HEK293 (cell line): ENCODE data around the gene GSAP.

ENCODE experiments used
- CTCF ChIA-PET: fragments of 350-600 bp; formaldehyde crosslinking; extraction: SDS; loops from one replicate; lab custom pipeline; 2021; ENCODE audit warnings: antibody characterized with exemption; lab: Yijun Ruan, JAX
- POLR2A ChIA-PET: fragments of 300-600 bp; formaldehyde crosslinking; extraction: SDS; loops from one replicate; lab custom pipeline; 2020; ENCODE audit warnings: antibody characterized with exemption, inconsistent platforms; lab: Yijun Ruan, JAX
- H3K27ac ChIP-seq: fragments of 200-500 bp; sonication (Bioruptor generic); 2 replicates; pipeline ENCODE4 v1.5.1; 2014; ENCODE audit warnings: low read depth, low read length, control low read depth, inconsistent platforms; ENCODE audit errors: extremely low read depth
- H3K36me3 ChIP-seq, 2 experiments: fragments of 200-500 bp in 1 of 2; sonication (Bioruptor generic) in 1 of 2; 1 replicate in 1 of 2; 2 replicates in 1 of 2; pipeline ENCODE4 v1.5.1; 2014 to 2017; ENCODE audit warnings: inconsistent platforms in 2 of 2, low read length in 2 of 2; ENCODE audit not compliant: control insufficient read depth in 2 of 2, insufficient read depth in 1 of 2
- H3K4me1 ChIP-seq: fragments of 200-500 bp; sonication (Bioruptor generic); 2 replicates; pipeline ENCODE4 v1.5.1; 2014; ENCODE audit warnings: mild to moderate bottlenecking, low read length, inconsistent platforms; ENCODE audit not compliant: control insufficient read depth, insufficient read depth
- H3K4me3 ChIP-seq: 2 replicates; pipeline ENCODE4 v1.5.1; 2011; ENCODE audit warnings: low read depth, mild to moderate bottlenecking, control low read depth, low read length, moderate library complexity
- H3K9me3 ChIP-seq: fragments of 200-500 bp; sonication (Bioruptor generic); 2 replicates; pipeline ENCODE4 v1.5.1; 2014; ENCODE audit warnings: low read depth, low read length, inconsistent platforms; ENCODE audit not compliant: control insufficient read depth, insufficient read depth
- ELK4 ChIP-seq: IDR thresholded peaks from 2 replicates; pipeline ENCODE4 v1.6.1; 2011; ENCODE audit warnings: mild to moderate bottlenecking, low read depth, low read length, borderline replicate concordance
- HOXC10 ChIP-seq: sonication (generic); formaldehyde crosslinking; IDR thresholded peaks from 2 replicates; pipeline ENCODE4 v1.8.1; 2023; ENCODE audit warnings: mild to moderate bottlenecking, missing genetic modification reagents
- OSR2 ChIP-seq: fragments of 450-650 bp; formaldehyde crosslinking; IDR thresholded peaks from 2 replicates; pipeline ENCODE4 v1.5.1; 2016; ENCODE audit warnings: missing biosample characterization, missing genetic modification characterization
- SP3 ChIP-seq: fragments of 450-650 bp; formaldehyde crosslinking; IDR thresholded peaks from 2 replicates; pipeline ENCODE4 v1.5.1; 2016; ENCODE audit warnings: missing biosample characterization, missing genetic modification characterization
- ZBTB11 ChIP-seq: fragments of 450-650 bp; formaldehyde crosslinking; conservative IDR thresholded peaks from 2 replicates; pipeline ENCODE4 v1.5.1; 2016; ENCODE audit warnings: low read depth, missing biosample characterization, missing genetic modification characterization
- ZBTB17 ChIP-seq: fragments of 450-650 bp; formaldehyde crosslinking; IDR thresholded peaks from 2 replicates; pipeline ENCODE4 v1.5.1; 2016; ENCODE audit warnings: missing biosample characterization, missing genetic modification characterization
- ZBTB48 ChIP-seq: fragments of 450-650 bp; formaldehyde crosslinking; IDR thresholded peaks from 2 replicates; pipeline ENCODE4 v1.5.1; 2016; ENCODE audit warnings: missing biosample characterization, missing genetic modification characterization
- ZNF114 ChIP-seq: fragments of 450-650 bp; formaldehyde crosslinking; IDR thresholded peaks from 2 replicates; pipeline ENCODE4 v1.5.0; 2017; ENCODE audit warnings: missing biosample characterization, missing genetic modification characterization
- ZNF169 ChIP-seq: fragments of 450-650 bp; formaldehyde crosslinking; IDR thresholded peaks from 2 replicates; pipeline ENCODE4 v1.5.1; 2016; ENCODE audit warnings: missing biosample characterization, missing genetic modification characterization
- ZNF175 ChIP-seq: fragments of 450-650 bp; formaldehyde crosslinking; IDR thresholded peaks from 2 replicates; pipeline ENCODE4 v1.5.1; 2016; ENCODE audit warnings: missing biosample characterization, missing genetic modification characterization
- ZNF335 ChIP-seq: fragments of 450-650 bp; formaldehyde crosslinking; conservative IDR thresholded peaks from 2 replicates; pipeline ENCODE4 v1.5.1; 2016; ENCODE audit warnings: missing biosample characterization, missing genetic modification characterization
- ZNF426 ChIP-seq: fragments of 450-650 bp; formaldehyde crosslinking; IDR thresholded peaks from 2 replicates; pipeline ENCODE4 v1.5.1; 2017; ENCODE audit warnings: missing biosample characterization, missing genetic modification characterization, mild to moderate bottlenecking, inconsistent platforms, moderate library complexity
- ZNF521 ChIP-seq: fragments of 450-650 bp; formaldehyde crosslinking; IDR thresholded peaks from 2 replicates; pipeline ENCODE4 v1.5.1; 2017; ENCODE audit warnings: missing biosample characterization, mild to moderate bottlenecking, missing genetic modification characterization
- ZNF658 ChIP-seq: fragments of 450-650 bp; formaldehyde crosslinking; IDR thresholded peaks from 2 replicates; pipeline ENCODE4; 2016; ENCODE audit warnings: missing biosample characterization, missing genetic modification characterization
- ZNF701 ChIP-seq: fragments of 450-650 bp; formaldehyde crosslinking; IDR thresholded peaks from 2 replicates; pipeline ENCODE4 v1.5.1; 2016; ENCODE audit warnings: missing biosample characterization, missing genetic modification characterization
- ZNF791 ChIP-seq: fragments of 450-650 bp; formaldehyde crosslinking; IDR thresholded peaks from 2 replicates; pipeline ENCODE4 v1.5.1; 2016; ENCODE audit warnings: missing biosample characterization, missing genetic modification characterization
- ZNF843 ChIP-seq: fragments of 450-650 bp; formaldehyde crosslinking; IDR thresholded peaks from 2 replicates; pipeline ENCODE4 v1.5.1; 2016; ENCODE audit warnings: missing biosample characterization, missing genetic modification characterization
- ZSCAN5A ChIP-seq: fragments of 450-650 bp; formaldehyde crosslinking; IDR thresholded peaks from 2 replicates; pipeline ENCODE4 v1.5.1; 2016; ENCODE audit warnings: missing biosample characterization, missing genetic modification characterization

The GSAP gene

GRCh38 chr7:77388055-77388641 is 28.0 kb downstream of the GSAP start:
- Histone ChIP-seq H3K9me3 (no peaks in the 10 kb centered on the region), H3K27ac (no peak overlapping the region), H3K4me3 (no peak overlapping the region), H3K4me1 (peaks cover 5% of the 10 kb centered on the region; the same call in 1 of the 2 replicates)
- CTCF ChIA-PET = interaction anchor here (1.0 kb wide), 1 partner anchor 18 kb away, joined by 3 read pairs; no protein-coding TSS in a partner anchor
- TF ChIP-seq SP3 (tag by site-specific recombination) (no peak), ELK4 (no peak), ZNF169 (tag by site-specific recombination) (no peak), OSR2 (tag by site-specific recombination) (no peak), ZNF791 (tag by site-specific recombination) (no peak)
- TF ChIP-seq, all 188 proteins: peak for 0
- H3K36me3 ChIP-seq = no peaks in the 10 kb centered on the region
- POLR2A ChIA-PET = no interaction called here

GRCh38 chr7:77386165-77386822 is 29.9 kb downstream of the GSAP start:
- Histone ChIP-seq H3K9me3 (no peaks in the 10 kb centered on the region), H3K4me1 (peaks cover 5% of the 10 kb centered on the region; the same call in 1 of the 2 replicates), H3K27ac (no peak overlapping the region), H3K4me3 (no peak overlapping the region), H3K36me3 (no peaks in the 10 kb centered on the region)
- TF ChIP-seq ZBTB48 (tag by site-specific recombination) = no peak
- TF ChIP-seq ZNF114 (tag by site-specific recombination) = no peak
- TF ChIP-seq ZNF426 = no peak
- TF ChIP-seq ZSCAN5A = no peak
- no peak for TF ChIP-seq ZNF658
- no peak for TF ChIP-seq ZNF335 (tag by site-specific recombination)
- no peak for TF ChIP-seq ZBTB11 (tag by site-specific recombination)
- TF ChIP-seq ZBTB17 (tag by site-specific recombination) = no peak
- TF ChIP-seq ZNF175 (tag by site-specific recombination) = no peak
- TF ChIP-seq ZNF843 (tag by site-specific recombination) = no peak
- no peak for TF ChIP-seq HOXC10
- TF ChIP-seq ZNF521 = no peak
- TF ChIP-seq ZNF701 (tag by site-specific recombination) = no peak
- POLR2A ChIA-PET = no interaction called here
- CTCF ChIA-PET = no interaction called here
